Measurements from ENCODE around the gene KIF7. TPM values are rescaled to one million over a fixed set of nuclear protein-coding genes. Genes with fewer than 3 reads are reported as not detected.
"Not testable (repeated sequence)": the region's sequence is repeated elsewhere in the genome, so short reads cannot be mapped to it uniquely, and the experiment has no call there.

KIF7 gene
- total and polyA plus RNA-seq, 8 donors: 2.4 to 16.7 (median 13.2) TPM

- intact Hi-C loops (cut with DNase I): no loop called here
- Histone ChIP-seq H3K9me3 (no peaks in the 10 kb centered on the region), H3K27me3 (no peaks in the 10 kb centered on the region), H3K4me1 (no peaks in the 10 kb centered on the region), H3K4me3 (no peak overlapping the region), H3K27ac (no peak overlapping the region), H3K36me3 (peaks cover 0 to 3% of the 10 kb centered on the region in 2 donors)
- DNase-seq: no peak
- TF ChIP-seq CTCF (IDR thresholded peaks at IDR 0.05): no peak
- ATAC-seq: no peak
These were observed 68.6 kb downstream of the KIF7 start for GRCh38 chr15:89586651-89587050.

GRCh38 chr15:89580747-89581146 is 74.5 kb downstream of the KIF7 start:
- H3K4me3 ChIP-seq; DNase-seq; H3K9me3 ChIP-seq; intact Hi-C loops (cut with DNase I); H3K36me3 ChIP-seq; H3K27me3 ChIP-seq; H3K27ac ChIP-seq; ATAC-seq: not testable (repeated sequence)
- peaks cover 5 to 15% of the 10 kb centered on the region in 2 donors for H3K4me1 ChIP-seq

- no peak for ATAC-seq
- Histone ChIP-seq H3K36me3 (no peaks in the 10 kb centered on the region), H3K9me3 (no peaks in the 10 kb centered on the region), H3K27ac (no peak overlapping the region), H3K4me3 (no peak overlapping the region), H3K27me3 (no peaks in the 10 kb centered on the region), H3K4me1 (peaks cover 5 to 21% of the 10 kb centered on the region in 2 donors)
- no peak for TF ChIP-seq CTCF (IDR thresholded peaks at IDR 0.05)
- no peak for DNase-seq
- intact Hi-C loops (cut with DNase I): no loop called here
These were observed 77.1 kb downstream of the KIF7 start for GRCh38 chr15:89578146-89578545.

Other genes starting within 250 kb of the KIF7 start
- not detected for gene RHCG, start 158.9 kb downstream of the KIF7 start, total RNA-seq
- 1 to 10 TPM; 2.2 to 3.1 (median 2.6) TPM for gene RHCG, start 158.9 kb downstream of the KIF7 start, polyA plus RNA-seq (ENCODE audit: insufficient read length in 6 of 6)
- gene TICRR, start 80.0 kb downstream of the KIF7 start, total RNA-seq: 1 to 10 TPM; 1.7 to 1.8 TPM
- 10 to 100 TPM in 4 of 6 donors, 1 to 10 TPM in 2; 9.0 to 17.7 (median 11.2) TPM for gene TICRR, start 80.0 kb downstream of the KIF7 start, polyA plus RNA-seq (ENCODE audit: insufficient read length in 6 of 6)
- under 1 TPM; 0.37 to 0.55 TPM for gene PLIN1, start 23.9 kb upstream of the KIF7 start, total RNA-seq
- gene PLIN1, start 23.9 kb upstream of the KIF7 start, polyA plus RNA-seq (ENCODE audit: insufficient read length in 6 of 6): 1 to 10 TPM in 3 of 6 donors, under 1 TPM in 3; 0.74 to 1.7 (median 0.98) TPM
- 1 to 10 TPM; 5.6 to 8.6 TPM for gene PEX11A, start 35.3 kb upstream of the KIF7 start, total RNA-seq
- 10 to 100 TPM; 14.9 to 18.3 (median 16.9) TPM for gene PEX11A, start 35.3 kb upstream of the KIF7 start, polyA plus RNA-seq (ENCODE audit: insufficient read length in 6 of 6)
- under 1 TPM; 0.20 to 0.52 TPM for gene WDR93, start 35.3 kb upstream of the KIF7 start, total RNA-seq
- 1 to 10 TPM; 1.2 to 2.1 (median 1.6) TPM for gene WDR93, start 35.3 kb upstream of the KIF7 start, polyA plus RNA-seq (ENCODE audit: insufficient read length in 6 of 6)
- gene MESP1, start 95.8 kb upstream of the KIF7 start, total RNA-seq: 1 to 10 TPM; 3.0 to 4.2 TPM
- gene MESP1, start 95.8 kb upstream of the KIF7 start, polyA plus RNA-seq (ENCODE audit: insufficient read length in 6 of 6): under 1 TPM; 0.18 to 0.45 (median 0.34) TPM
- gene MESP2, start 120.9 kb upstream of the KIF7 start, total RNA-seq: under 1 TPM in 1 of 2 donors, not detected in 1; 0.35 TPM
- under 1 TPM in 2 of 6 donors, not detected in 4; 0.14 to 0.34 TPM for gene MESP2, start 120.9 kb upstream of the KIF7 start, polyA plus RNA-seq (ENCODE audit: insufficient read length in 6 of 6)
- 100 to 1,000 TPM in 1 of 2 donors, 10 to 100 TPM in 1; 27.2 to 139 TPM for gene ANPEP, start 159.4 kb upstream of the KIF7 start, total RNA-seq
- 1 to 10 TPM; 3.0 to 6.6 (median 4.3) TPM for gene ANPEP, start 159.4 kb upstream of the KIF7 start, polyA plus RNA-seq (ENCODE audit: insufficient read length in 6 of 6)
- 10 to 100 TPM; 34.2 to 34.8 TPM for gene AP3S2, start 238.5 kb upstream of the KIF7 start, total RNA-seq
- 10 to 100 TPM; 27.1 to 39.5 (median 32.2) TPM for gene AP3S2, start 238.5 kb upstream of the KIF7 start, polyA plus RNA-seq (ENCODE audit: insufficient read length in 6 of 6)